Liver (tissue), 9 donors: ENCODE results near the gene SLC6A11. TPM values are rescaled to one million over a fixed set of nuclear protein-coding genes. Genes with fewer than 3 reads are reported as not detected.

Source experiments
- DNase-seq: peaks from one replicate; pipeline ENCODE4 v3.0.0-alpha.2; 2017; ENCODE audit warnings: low spot score
- H3K27ac ChIP-seq, 2 donors: one replicate each; pipeline ENCODE4 v1.7.0; 2013; ENCODE audit warnings: inconsistent platforms in 2 of 2, low read length in 2 of 2, control low read depth in 1 of 2, low read depth in 1 of 2, mild to moderate bottlenecking in 1 of 2
- H3K27me3 ChIP-seq, 4 donors: one replicate each; pipeline versions ENCODE4 v1.6.1 to v1.7.0; 2013; ENCODE audit warnings: low read length in 3 of 4, inconsistent platforms in 1 of 4, mild to moderate bottlenecking in 1 of 4, moderate library complexity in 1 of 4; ENCODE audit not compliant: control insufficient read depth in 4 of 4, insufficient read depth in 4 of 4
- H3K36me3 ChIP-seq, 4 donors: one replicate each; pipeline versions ENCODE4 v1.6.1 to v1.7.0; 2013; ENCODE audit warnings: low read length in 3 of 4, mild to moderate bottlenecking in 3 of 4, low read depth in 1 of 4, moderate library complexity in 1 of 4; ENCODE audit not compliant: control insufficient read depth in 4 of 4, insufficient read depth in 3 of 4
- H3K4me1 ChIP-seq, 4 donors: one replicate each; pipeline versions ENCODE4 v1.6.1 to v1.7.0; 2013; ENCODE audit warnings: low read length in 3 of 4, mild to moderate bottlenecking in 3 of 4, moderate library complexity in 1 of 4; ENCODE audit not compliant: control insufficient read depth in 4 of 4, insufficient read depth in 4 of 4
- H3K4me3 ChIP-seq, 3 donors: one replicate each; pipeline versions ENCODE4 v1.6.1 to v1.7.0; 2013; ENCODE audit warnings: low read length in 3 of 3, control low read depth in 1 of 3, low read depth in 1 of 3, mild to moderate bottlenecking in 1 of 3
- H3K9ac ChIP-seq, 2 donors: one replicate each; pipeline ENCODE4 v1.7.0; 2013; ENCODE audit warnings: low read length in 2 of 2, mild to moderate bottlenecking in 2 of 2, moderate library complexity in 2 of 2, control low read depth in 1 of 2, low read depth in 1 of 2
- H3K9me3 ChIP-seq, 4 donors: one replicate each; pipeline versions ENCODE4 v1.6.1 to v1.7.0; 2013; ENCODE audit warnings: low read length in 3 of 4; ENCODE audit not compliant: control insufficient read depth in 4 of 4
- FOXA1 ChIP-seq: IDR thresholded peaks from 2 replicates; pipeline ENCODE4 v1.6.1; 2016; ENCODE audit warnings: antibody characterized with exemption
- FOXA2 ChIP-seq: IDR thresholded peaks from 2 replicates; pipeline ENCODE4 v1.6.1; 2016; ENCODE audit warnings: antibody characterized with exemption
- GABPA ChIP-seq, 2 donors: IDR thresholded peaks in 1 of 2; conservative IDR thresholded peaks in 1 of 2; 2 replicates each; pipeline ENCODE4 v1.6.1; 2016; ENCODE audit warnings: antibody characterized with exemption in 2 of 2, mild to moderate bottlenecking in 1 of 2, moderate library complexity in 1 of 2
- HNF4A ChIP-seq, 2 donors: conservative IDR thresholded peaks; 2 replicates each; pipeline ENCODE4 v1.6.1; 2016; ENCODE audit warnings: antibody characterized with exemption in 2 of 2, mild to moderate bottlenecking in 2 of 2
- HNF4G ChIP-seq: IDR thresholded peaks from 2 replicates; pipeline ENCODE4 v1.6.1; 2016; ENCODE audit warnings: antibody characterized with exemption
- MAX ChIP-seq: IDR thresholded peaks from 2 replicates; pipeline ENCODE4 v1.6.1; 2016; ENCODE audit warnings: antibody characterized with exemption
- NR2F2 ChIP-seq: IDR thresholded peaks from 2 replicates; pipeline ENCODE4 v1.6.1; 2016; ENCODE audit warnings: antibody characterized with exemption
- RAD21 ChIP-seq, 2 donors: IDR thresholded peaks; 2 replicates each; pipeline ENCODE4 v1.6.1; 2016; ENCODE audit warnings: antibody characterized with exemption in 2 of 2, mild to moderate bottlenecking in 2 of 2
- REST ChIP-seq: IDR thresholded peaks from 2 replicates; pipeline ENCODE4 v1.6.1; 2016; ENCODE audit warnings: antibody characterized with exemption, mild to moderate bottlenecking
- RXRA ChIP-seq, 2 donors: IDR thresholded peaks; 2 replicates each; pipeline ENCODE4 v1.6.1; 2017 to 2018; ENCODE audit warnings: antibody characterized with exemption in 2 of 2, mild to moderate bottlenecking in 1 of 2
- TAF1 ChIP-seq: conservative IDR thresholded peaks from 2 replicates; pipeline ENCODE4 v1.6.1; 2016; ENCODE audit warnings: antibody characterized with exemption, mild to moderate bottlenecking
- YY1 ChIP-seq: IDR thresholded peaks from 2 replicates; pipeline ENCODE4 v1.6.1; 2016; ENCODE audit warnings: antibody characterized with exemption, mild to moderate bottlenecking
- WGBS: extraction: QIAGEN DNeasy Blood & Tissue Kit; methylation state at CpG from one replicate; pipeline ENCODE4 v1.1.7; 2013; 5-methylcytosine and 5-hydroxymethylcytosine counted together
- polyA plus RNA-seq, 2 donors: library from polyadenylated mRNA; stranded (reverse) in 1 of 2; unstranded in 1 of 2; fragments of 200-250 nt in 1 of 2; fragments of >200 nt in 1 of 2; fragmentation: Nextera tagmentation in 1 of 2; extraction: Ambion mirVana in 1 of 2; gene quantifications; one replicate each; pipeline versions ENCODE4 v1.2.1 to v1.2.3, GENCODE V29; 2013 to 2015
- total RNA-seq, 2 donors: library from RNA; depleted of rRNA; stranded (reverse); fragments of >200 nt; gene quantifications; one replicate each; pipeline ENCODE4 v1.2.3, GENCODE V29; 2014
- TF ChIP-seq, protein P1 (sequence below): IDR thresholded peaks from 2 replicates; pipeline ENCODE4 v1.6.1; 2016; ENCODE audit warnings: antibody characterized with exemption
- TF ChIP-seq, protein P2 (sequence below): fragments of 150-350 bp; IDR thresholded peaks from 2 replicates; pipeline ENCODE4 v1.5.1; 2017; ENCODE audit warnings: improper control_type of control experiment, low read depth, low read length; ENCODE audit not compliant: missing input control
- donor health status: healthy.
- donor health status: healthy.
- donor health status: healthy.
- donor health status: healthy.
- donor health status: healthy.

The SLC6A11 gene
- total and polyA plus RNA-seq, 4 donors: under 0.01 to 7.1 (median 0.01) TPM; not detected in 1

- H3K27ac ChIP-seq: no peak overlapping the region
- WGBS: 81% methylated on average over 7 of the region's 7 CpGs
- H3K9me3 ChIP-seq: no peaks in the 10 kb centered on the region
- no peaks in the 10 kb centered on the region for H3K27me3 ChIP-seq
- no peak for TF ChIP-seq NR2F2
- TF ChIP-seq TAF1: no peak
- no peak for TF ChIP-seq REST
- no peak for TF ChIP-seq MAX
- no peak for TF ChIP-seq FOXA1
- TF ChIP-seq RXRA (IDR thresholded peaks at IDR 0.05): no peak
- TF ChIP-seq HNF4A (conservative IDR thresholded peaks at IDR 0.05): no peak
- no peak for TF ChIP-seq RAD21 (IDR thresholded peaks at IDR 0.05)
- TF ChIP-seq, protein P1, sequence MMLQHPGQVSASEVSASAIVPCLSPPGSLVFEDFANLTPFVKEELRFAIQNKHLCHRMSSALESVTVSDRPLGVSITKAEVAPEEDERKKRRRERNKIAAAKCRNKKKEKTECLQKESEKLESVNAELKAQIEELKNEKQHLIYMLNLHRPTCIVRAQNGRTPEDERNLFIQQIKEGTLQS: no peak
- no peak for TF ChIP-seq GABPA (IDR thresholded peaks at IDR 0.05 in 1 of 2, conservative IDR thresholded peaks at IDR 0.05 in 1 of 2)
- no peak for TF ChIP-seq YY1
- TF ChIP-seq FOXA2: no peak
- TF ChIP-seq, protein P2, sequence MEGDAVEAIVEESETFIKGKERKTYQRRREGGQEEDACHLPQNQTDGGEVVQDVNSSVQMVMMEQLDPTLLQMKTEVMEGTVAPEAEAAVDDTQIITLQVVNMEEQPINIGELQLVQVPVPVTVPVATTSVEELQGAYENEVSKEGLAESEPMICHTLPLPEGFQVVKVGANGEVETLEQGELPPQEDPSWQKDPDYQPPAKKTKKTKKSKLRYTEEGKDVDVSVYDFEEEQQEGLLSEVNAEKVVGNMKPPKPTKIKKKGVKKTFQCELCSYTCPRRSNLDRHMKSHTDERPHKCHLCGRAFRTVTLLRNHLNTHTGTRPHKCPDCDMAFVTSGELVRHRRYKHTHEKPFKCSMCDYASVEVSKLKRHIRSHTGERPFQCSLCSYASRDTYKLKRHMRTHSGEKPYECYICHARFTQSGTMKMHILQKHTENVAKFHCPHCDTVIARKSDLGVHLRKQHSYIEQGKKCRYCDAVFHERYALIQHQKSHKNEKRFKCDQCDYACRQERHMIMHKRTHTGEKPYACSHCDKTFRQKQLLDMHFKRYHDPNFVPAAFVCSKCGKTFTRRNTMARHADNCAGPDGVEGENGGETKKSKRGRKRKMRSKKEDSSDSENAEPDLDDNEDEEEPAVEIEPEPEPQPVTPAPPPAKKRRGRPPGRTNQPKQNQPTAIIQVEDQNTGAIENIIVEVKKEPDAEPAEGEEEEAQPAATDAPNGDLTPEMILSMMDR: no peak
- no peak for TF ChIP-seq HNF4G
- no peak overlapping the region for H3K9ac ChIP-seq
- H3K36me3 ChIP-seq: no peaks in the 10 kb centered on the region
- H3K4me1 ChIP-seq: no peaks in the 10 kb centered on the region
- no peak for DNase-seq
- H3K4me3 ChIP-seq: no peak overlapping the region
Measured at GRCh38 chr3:10951295-10951926, 135.4 kb downstream of the SLC6A11 start.

DNA sequence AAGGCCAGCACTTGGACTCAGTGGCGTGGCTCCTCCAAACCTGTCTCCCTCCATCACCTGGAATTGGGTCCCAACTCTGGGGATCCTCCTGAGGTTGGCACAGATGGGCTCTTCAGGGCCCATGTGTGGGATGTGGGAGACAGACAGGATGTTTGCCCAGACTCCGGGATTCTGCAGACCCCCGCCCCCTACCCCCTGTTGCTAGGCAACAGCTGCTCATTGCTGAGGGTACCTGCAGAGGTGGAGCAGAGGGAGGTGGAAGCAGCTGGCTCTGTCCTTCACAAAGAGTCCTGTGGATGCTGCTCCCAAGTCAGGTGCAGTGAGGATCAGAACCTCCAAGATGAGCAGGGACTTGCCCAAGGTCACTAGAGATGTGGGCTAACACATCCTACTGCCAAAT, 136.5 kb downstream of the SLC6A11 start:
- WGBS: 59% methylated on average over 3 of the region's 3 CpGs
- Histone ChIP-seq H3K9me3 (no peaks in the 10 kb centered on the region), H3K36me3 (no peaks in the 10 kb centered on the region), H3K4me1 (no peaks in the 10 kb centered on the region), H3K27me3 (no peaks in the 10 kb centered on the region), H3K9ac (no peak overlapping the region), H3K4me3 (no peak overlapping the region), H3K27ac (no peak overlapping the region)
- TF ChIP-seq RXRA (IDR thresholded peaks at IDR 0.05) (no peak), TAF1 (no peak), YY1 (no peak), RAD21 (IDR thresholded peaks at IDR 0.05) (no peak), HNF4G (no peak), GABPA (IDR thresholded peaks at IDR 0.05 in 1 of 2, conservative IDR thresholded peaks at IDR 0.05 in 1 of 2) (no peak)
- TF ChIP-seq, protein P2: no peak
- DNase-seq: no peak
